HG03439 (cell line): Measurements from ENCODE around the gene GNPDA1.
A peak's percentile ranks its signal among the peaks of the same experiment; 100 is the strongest.

Source experiments
- ATAC-seq: cut with Tn5 transposase; IDR thresholded peaks from one replicate; pipeline ENCODE4 v1.9.1; 2021; ENCODE audit warnings: mild to moderate bottlenecking, moderate library complexity; ENCODE audit not compliant: unreplicated experiment

GNPDA1 gene

DNA sequence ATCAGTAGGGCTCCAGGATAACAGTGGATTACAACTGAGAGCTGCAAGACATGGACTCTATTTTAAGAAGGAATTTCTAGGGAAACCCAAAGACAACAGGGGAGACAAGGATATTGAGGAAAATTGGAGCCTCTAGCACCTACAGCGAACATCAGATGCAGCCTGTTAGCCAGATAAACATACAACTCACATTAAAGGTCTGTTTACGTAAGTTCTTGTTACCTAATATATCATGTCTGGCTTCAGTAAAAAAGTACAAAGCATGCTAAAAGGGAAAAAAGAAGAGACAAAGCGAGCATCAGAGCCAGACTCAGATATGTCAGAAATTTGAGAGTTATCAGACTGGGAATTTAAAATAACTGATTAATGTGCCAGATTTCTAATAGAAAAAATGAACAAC, 17.2 kb downstream of the GNPDA1 start:
- ATAC-seq: no peak

DNA sequence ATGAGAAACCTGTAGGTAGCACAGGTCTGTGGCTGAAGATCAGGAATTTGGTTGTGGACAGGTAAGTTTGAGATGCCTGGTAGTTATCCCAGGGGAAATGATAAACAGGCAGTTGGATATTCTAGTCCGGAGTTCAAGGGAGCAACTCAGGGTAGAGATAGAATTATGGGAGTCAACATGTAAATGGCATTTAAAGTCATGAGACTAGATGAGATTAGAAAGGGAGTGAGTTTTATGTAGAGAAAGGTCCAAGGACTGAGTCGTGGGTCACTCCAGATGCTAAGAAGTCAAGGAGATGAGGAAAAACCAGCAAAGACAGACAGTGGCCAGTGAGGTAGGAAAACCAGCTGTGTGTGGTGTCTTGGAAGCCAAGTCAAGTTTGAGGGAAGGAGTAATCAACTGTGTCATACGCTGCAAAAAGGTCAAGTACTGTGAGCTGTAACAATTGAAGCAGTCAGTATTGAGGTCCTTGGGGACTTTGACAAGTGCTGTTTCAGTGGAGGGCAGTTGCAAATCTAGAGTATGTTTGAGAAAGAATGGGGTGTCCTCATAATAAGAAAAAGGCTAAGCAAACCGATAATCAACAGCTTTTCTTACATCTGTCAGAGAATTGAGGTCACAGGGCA, 18.2 kb downstream of the GNPDA1 start:
- no peak for ATAC-seq

DNA sequence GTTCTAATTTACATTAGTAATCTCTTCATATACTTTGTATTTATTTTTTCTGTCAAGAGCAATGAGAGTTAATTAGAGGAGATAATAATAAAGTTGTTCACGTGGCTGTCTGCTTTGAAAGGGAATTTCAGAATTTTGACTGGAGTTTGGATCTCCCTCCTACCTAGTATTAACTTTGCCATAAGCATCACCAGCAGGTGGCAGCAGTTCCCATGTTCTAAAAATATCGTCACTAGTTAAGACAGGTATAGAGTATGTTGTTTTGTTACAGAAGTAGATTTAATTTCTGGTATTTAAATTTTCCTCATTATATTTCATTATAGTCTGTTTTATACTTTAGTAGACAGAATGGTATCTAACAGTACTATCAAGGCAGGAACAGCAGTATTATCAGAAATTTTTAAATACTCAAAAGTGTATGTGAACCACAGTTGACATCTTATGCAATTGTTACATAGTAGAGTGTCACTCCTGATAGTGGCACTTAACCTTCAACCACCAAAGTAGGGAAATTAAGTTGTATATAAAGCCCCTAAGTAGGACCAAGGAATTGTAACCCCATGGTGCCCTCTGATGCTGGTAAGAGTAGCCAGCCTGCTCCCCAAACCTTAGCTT, 20.4 kb downstream of the GNPDA1 start:
- ATAC-seq: no peak

DNA sequence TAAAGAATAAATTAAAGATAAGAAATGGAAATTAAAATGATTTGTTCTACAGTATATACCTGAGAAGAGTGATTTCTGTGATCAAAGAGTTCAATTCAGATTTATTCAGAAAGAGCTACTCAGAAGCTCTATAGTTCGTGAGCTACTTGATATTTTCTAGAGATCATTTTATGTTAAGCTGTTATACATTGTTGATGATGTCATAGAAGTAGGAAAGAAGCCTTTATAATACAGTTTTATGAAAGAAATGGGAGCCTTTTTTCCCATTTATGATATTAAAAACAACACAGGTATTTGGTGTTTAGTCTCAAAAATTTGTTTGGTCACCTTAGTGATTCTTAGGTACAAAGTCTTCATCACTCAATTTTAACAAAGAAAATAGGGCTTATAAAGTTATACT, 23.1 kb downstream of the GNPDA1 start:
- no peak for ATAC-seq

DNA sequence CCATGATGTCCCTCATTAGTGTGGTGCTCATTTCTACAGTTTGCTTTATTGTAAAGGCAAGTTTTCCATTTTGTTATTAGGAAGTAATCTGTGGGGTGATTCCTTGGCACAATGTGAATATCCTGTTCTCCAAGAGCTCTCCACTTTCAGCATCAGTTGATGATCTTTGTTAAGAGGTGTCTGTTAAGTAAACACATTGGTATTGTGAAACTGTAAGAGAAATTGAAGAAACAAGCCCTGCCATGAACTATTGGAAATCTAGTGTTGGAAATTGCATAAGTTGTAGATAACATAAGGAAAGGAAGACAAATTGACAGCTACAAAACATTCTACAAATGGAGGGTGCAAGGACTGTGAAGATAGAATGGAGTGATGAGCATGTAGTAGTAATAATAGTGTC, 26.8 kb downstream of the GNPDA1 start:
- ATAC-seq: no peak

DNA sequence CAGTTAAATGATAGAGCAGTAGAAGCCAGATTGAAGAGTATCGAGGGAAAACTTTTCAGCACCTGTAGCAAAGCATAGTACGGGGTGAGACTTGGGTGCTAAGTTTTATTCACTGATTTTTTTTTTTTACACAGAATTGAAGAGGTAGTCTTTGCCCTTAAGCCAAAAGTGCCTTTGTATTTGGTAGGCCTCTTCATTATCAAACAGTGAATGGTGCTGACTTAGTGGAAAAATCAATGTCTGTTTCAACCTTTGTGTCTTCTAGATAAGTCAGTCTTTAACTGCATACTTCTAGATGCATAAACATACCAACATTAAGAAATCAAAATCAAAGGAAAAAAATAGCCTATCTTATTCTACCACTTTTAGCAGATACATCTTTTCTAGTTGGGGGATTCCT, 30.2 kb downstream of the GNPDA1 start:
- no peak for ATAC-seq

DNA sequence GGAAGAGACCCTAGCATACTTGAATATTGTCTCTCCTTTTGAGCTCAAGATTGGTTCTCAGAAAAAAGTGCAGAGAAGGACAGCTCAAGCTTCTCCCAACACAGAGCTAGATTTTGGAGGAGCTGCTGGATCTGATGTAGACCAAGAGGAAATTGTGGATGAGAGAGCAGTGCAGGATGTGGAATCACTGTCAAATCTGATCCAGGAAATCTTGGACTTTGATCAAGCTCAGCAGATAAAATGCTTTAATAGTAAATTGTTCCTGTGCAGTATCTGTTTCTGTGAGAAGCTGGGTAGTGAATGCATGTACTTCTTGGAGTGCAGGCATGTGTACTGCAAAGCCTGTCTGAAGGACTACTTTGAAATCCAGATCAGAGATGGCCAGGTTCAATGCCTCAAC, 34.4 kb downstream of the GNPDA1 start:
- no peak for ATAC-seq

DNA sequence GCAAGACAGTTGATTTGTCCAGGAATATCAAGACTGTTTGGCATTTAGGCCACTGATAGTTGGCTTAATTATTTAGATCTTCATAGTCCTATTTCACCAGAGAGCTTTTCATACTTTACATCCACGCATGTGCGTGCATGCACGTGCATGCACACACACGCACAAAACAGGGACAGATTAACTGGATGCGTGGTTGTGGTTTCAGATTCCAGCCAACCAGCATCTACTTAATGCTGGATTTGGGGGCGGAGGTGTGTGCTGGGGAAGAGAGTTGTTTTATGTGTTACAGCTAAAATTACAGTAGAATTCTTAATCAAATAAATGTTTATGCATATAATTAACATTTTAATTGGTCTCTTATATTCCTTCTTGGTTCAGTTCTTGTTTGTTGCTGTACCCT, 36.7 kb downstream of the GNPDA1 start:
- no peak for ATAC-seq

DNA sequence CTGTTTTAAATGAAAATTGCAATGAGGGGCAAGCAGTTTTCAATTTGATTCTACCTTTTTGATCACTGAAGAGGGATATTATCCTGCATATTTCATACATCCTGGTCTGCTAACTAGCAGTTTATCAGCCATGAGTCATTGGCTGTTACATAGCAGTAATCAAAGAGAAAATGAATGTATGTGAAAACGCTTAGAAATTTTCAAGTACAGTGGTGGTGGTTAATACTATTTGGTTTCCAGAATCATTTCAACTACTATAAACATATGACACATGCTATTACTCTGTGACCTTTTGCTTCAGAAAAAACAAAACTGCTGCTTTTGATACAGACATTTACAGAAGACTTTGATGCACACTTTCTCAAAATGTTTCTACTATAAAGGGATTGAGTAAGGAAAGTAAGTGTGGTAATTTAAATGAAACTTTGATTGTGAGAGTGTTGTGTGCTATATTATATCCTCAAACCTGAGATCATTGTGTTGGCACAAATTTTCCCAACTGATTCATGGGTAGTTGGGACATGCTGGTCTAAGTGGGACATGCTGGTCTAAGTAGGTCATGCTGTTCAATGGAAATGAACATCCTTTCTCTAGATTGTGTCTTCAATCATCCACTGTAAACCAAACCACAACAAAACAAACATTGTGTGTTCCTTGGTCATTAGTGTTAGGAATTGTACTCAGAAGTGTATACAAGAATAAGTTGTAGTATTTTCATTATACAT, 38.8 kb downstream of the GNPDA1 start:
- no peak for ATAC-seq

DNA sequence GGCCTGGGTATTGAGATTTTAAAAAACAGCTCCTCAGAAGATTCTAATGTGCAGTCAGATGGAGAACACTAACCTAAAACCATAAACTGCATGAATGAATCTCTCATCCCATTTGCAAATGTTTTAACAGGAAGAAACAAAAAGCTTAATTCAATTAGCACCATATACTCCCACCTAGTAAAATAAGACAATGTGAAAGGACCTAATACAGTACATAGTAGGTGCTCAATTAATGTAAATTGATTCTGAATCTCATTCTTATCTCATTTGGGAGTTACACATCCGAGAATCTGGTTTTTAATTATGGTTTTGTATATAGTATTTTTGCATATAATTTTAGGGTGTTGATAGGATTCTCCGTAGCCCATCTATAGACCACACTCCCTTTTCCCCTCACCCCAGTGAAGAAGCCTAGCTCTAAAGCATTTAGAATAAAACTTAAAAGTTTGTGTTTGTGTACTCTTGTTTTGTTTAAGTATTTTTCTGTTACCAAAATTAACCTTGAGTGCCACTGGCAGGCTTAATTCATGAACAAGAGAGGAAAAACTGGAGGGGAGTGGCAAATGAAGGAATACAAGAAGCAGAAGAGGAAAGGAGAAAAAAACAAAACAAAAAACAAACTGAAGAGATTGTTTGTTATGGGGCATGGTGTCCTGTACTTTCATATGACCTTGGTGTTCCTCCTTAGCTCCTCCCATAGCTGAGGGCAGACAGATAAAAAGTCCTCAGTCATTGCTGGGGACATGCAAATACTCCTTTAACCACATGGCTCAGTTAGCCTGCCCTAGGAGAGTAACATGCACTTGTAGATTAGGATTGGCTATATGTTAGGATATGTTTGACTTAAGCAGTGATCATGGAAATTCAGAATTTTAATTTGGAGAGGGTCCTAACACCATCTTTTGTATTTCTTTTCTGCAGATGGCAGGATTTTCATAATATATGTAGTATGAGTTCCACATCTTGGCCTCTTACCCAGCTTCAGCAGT, 42.8 kb downstream of the GNPDA1 start:
- ATAC-seq: peak; percentile 47

DNA sequence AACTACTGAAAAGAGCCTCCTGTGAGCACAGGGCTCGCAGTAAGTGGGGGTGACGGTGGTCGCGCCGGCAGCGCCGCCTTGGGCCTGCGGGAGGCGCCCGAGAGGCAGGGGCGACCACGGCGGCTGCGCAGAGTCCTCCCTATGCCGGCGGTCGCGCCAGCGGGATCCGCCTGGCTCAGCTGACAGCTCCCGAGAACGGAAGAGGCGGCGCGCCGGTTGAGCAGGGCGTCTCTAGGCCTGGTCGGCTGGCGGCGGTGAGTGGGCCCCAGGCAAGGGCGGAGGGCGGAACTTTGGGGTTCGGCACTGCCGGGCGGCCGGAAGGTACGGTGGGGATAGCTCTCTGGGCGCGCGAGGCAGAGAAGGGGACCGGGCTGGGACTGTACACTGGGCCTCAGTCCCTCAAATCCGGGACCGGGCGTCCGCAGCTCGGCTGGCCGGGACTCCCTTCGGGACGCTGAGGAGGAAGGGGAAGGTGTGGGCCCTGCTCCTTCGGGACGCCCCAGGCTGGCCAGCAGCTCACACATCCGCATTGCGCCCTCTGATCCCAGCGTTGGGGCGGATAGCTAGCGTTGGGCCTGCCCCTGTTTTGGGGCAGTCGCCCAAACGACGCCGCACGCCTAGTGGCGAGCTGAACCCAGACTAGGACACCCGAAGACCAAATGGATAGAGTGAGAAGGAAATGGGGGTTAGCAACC, 43.8 kb downstream of the GNPDA1 start, which contains the start of gene RNF14:
RNF14 (plus strand) TSS at position 192 of the 695 bp plus-strand sequence. CDS start 4,484 bp downstream, outside the sequence.
- ATAC-seq: peak; percentile 92

DNA sequence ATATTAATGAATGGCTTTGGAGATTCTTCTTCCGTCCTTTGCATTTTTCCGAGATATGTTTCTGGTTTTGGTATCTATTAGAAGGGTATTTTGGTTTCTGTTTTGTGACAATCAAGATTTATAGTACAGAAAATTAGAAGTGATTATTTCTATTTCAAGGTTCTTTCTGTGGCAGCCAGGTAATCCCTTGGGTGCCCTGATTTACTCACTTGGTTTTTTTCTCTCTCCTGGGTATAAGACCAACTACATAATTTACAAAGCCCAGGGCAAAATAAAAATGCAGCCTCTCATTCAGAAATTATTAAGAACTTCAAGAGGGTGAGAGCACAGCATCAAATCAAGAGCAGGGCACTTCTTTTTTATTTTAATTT, 45.9 kb downstream of the GNPDA1 start:
- ATAC-seq: no peak

DNA sequence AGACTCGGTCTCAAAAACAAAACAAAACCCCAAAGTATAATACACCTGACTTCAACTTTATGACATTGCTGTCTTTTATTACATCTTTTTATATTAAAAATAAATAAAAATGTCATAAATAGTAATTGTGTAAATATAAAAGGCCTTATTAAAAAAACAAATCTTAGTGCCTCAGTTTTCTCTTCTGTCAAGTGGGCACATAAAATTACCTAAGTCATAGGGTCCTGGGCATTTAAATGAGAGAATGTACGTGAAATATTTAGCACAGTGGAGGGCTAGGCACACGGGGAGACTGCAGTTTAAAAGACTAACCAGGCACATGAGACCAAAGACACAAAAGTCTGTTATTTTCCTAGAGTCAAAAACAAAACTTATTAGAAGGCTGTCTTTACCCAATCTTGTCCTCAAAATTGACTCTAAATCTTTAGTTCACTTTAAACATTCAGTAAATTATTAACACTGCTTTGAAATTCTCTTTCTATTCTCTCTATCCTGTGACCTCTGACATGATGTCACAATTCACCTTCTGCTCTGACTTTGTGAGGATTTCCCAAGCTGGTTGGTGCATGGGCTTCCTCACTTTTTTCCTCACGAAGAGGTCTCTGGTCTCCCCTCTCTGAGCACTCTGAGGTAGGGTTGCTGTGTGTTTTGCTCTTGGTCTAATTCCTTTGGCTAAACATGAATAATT, 46.4 kb downstream of the GNPDA1 start:
- no peak for ATAC-seq

DNA sequence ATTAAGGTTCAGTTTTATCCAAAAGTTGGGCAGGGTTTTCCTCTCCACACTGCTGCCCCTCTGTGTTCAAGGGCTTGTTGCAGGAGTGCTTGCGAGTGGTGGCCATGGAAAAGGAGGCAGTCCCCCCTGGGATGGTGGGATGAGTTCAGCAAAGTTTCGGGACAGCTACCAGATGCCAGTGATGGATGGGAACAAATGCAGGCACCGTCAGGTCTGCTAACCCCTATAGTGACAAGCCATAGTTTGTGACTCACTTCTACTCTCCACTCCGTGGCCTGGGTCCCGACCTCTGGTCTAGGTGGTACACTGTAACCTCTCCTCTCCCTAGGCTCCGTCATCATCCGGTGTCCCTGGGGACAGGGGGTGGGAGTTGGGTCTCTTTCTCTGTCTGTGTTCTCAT, 47.8 kb downstream of the GNPDA1 start:
- ATAC-seq: no peak

DNA sequence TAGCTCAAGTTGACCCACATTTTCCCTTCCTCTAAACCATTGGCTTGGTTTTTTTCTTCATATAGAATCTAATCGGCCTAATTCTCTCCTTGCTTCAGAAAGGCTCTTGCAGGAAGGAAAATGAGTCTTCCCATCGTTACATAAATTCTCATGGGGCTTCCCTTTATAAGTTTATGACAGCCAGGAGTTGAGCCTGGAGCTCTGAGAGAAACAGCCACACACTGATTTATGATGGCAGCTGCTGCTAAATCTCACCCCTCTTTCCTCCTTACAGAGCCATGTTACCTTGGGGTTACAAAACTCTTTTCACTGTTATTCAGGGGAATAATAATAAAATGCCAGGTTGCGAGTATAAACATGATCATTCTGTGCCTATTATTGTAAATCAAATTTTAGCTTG, 49.1 kb downstream of the GNPDA1 start:
- ATAC-seq: no peak

DNA sequence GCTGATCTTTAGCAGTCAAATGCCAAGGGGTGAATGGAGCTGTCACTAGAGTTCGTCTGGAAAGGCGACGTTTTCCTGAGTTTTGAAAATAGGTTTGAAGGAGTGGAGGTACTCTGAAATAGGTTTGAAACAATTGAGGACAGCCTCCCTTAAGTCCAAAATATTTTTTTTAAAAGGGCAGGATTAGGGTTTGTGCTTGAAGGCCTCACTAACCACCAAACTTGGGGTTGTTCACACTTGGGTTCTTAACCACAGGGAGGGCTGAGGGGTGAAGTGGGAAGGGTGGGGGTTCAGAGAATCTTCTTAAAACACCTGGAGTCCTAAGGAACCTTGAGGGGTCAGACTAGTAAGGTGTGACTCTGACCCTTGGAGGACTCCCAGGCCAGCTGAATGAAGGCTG, 51.4 kb downstream of the GNPDA1 start:
- ATAC-seq: no peak

DNA sequence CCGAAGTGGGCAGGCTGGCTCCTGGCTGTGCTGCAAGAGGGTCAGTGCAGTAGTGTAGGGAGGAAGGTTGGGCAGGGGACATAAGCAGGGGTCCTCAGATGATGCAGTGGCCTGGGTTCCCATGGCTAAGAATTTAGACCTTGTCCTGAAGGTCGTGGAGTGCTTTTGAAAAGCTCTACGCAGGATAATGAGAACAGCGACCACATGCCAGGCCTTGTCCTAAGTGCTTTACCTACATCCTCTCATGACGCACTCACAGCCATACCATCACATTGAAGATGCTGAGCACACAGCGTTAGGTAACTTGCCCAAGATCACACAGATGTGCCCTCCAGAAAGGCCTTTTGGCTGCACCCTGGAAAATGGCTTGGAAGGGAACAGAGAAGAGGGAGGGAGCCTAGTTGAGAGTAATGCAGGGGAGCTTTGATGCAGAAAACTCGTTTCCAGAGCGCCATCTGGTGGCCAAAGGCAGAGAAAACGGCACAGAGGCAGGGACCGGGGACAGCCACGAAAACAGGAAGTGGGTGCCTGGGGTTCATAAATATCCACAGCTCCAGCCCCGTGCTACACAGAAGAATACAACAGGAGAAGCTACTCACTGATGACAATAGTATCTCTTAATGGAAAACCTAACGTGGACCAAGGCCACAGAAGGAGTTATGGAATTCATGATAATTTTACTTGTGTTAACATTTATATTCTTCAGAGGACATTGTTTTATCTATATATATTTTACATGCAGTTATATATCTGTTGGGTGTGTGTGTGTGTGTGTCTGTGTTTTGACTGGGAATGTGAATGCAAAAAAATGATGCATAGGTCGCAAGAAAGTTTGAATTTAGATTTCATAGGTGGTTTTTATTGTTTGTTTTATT, 52.1 kb downstream of the GNPDA1 start:
- peak; percentile 90 for ATAC-seq

DNA sequence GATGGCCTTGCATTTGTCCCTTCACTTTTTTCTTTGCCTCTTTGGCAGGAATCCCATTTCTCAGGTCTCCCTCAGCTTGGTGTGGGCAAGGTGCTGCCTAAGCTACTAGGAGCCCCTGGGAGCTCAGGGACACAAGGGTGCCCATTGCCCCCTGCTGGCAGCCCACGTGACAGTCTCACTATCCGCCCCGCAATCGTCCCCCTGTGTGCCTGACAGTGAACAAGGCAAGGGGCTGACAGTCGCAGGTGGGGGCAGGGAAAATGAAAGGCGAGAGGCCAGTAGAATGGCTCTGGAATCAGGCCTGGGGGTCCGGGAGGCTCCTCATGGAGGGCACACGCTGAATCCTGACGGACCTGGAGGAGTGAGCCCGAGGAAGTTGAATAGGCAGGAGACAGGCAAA, 52.8 kb downstream of the GNPDA1 start:
- ATAC-seq: no peak

DNA sequence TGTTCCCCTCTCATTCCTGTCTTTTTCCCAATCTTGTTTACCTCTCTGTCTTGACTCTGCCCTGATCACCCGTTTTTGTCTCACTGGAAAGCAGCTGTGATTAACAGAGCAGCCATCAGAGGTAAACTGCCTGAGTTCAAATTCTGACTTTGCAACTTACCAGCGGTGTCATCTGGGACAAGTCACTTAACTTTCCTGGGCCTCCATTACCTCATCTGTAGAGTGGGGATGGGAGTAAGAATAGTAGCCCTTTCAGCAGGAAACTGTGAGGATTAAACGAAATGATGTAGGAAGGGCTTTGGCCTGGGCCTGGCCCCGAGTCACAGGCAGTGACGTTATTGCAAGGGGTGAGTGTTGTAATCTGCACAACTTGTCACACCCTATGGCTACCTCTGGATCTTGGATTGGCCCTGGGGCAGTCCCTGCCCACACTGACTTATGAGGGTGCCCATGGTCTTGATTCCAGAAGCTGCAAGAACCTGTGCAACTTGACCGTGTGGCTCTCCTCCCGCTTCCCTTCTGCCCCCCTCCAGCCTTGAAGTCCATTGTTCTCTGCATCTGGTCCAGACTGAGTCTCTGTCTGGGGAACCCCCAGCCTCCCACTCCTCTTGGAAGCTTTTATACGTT, 54.2 kb downstream of the GNPDA1 start:
- ATAC-seq: no peak
